Panc1 (cell line): ENCODE data around the gene TREX2. TPM values are rescaled to one million over a fixed set of nuclear protein-coding genes. Genes with fewer than 3 reads are reported as not detected.

ENCODE experiments used
- ATAC-seq: fragments of 200-7000 bp; cut with Tn5 transposase; 2 replicates; pipeline ENCODE4 v1.9.1; 2020; ENCODE audit warnings: mild to moderate bottlenecking, moderate library complexity
- BruUV-seq: library from RNA; stranded (reverse); fragments of 400-500 nt; replicated peaks from 2 replicates; lab custom pipeline; 2021; lab: Mats Ljungman, UMichigan
- CTCF ChIA-PET: fragments of 300-600 bp; sonication (Branson Sonifier 250); formaldehyde crosslinking; loops from one replicate; lab custom pipeline; 2022; ENCODE audit warnings: antibody characterized with exemption; lab: Charles Lee
- POLR2A ChIA-PET: fragments of 300-600 bp; sonication (Branson Sonifier 250); formaldehyde crosslinking; loops from one replicate; lab custom pipeline; 2022; ENCODE audit warnings: antibody characterized with exemption; lab: Charles Lee
- DNase-seq: peaks from one replicate; pipeline ENCODE4 v3.0.0-alpha.2; 2010; ENCODE audit warnings: low read depth, low spot score
- H3K27ac ChIP-seq: 2 replicates; pipeline ENCODE4 v1.5.1; 2011; ENCODE audit warnings: mild to moderate bottlenecking, low read length, inconsistent platforms
- H3K27me3 ChIP-seq: fragments of 200-500 bp; sonication (Bioruptor generic); 2 replicates; pipeline ENCODE4 v1.6.0; 2014; ENCODE audit warnings: low read length, inconsistent platforms; ENCODE audit not compliant: control insufficient read depth, insufficient read depth
- H3K36me3 ChIP-seq: fragments of 200-500 bp; sonication (Bioruptor generic); 2 replicates; pipeline ENCODE4 v1.5.1; 2014; ENCODE audit warnings: inconsistent platforms, mild to moderate bottlenecking, low read length, moderate library complexity; ENCODE audit not compliant: control insufficient read depth, insufficient read depth
- H3K4me1 ChIP-seq: 2 replicates; pipeline ENCODE4 v1.5.1; 2011; ENCODE audit warnings: inconsistent platforms, mild to moderate bottlenecking, low read length, moderate library complexity; ENCODE audit not compliant: control insufficient read depth, insufficient read depth
- H3K4me3 ChIP-seq, 2 experiments: 2 replicates each; pipeline ENCODE4 v1.5.1; 2011 to 2012; ENCODE audit warnings: low read depth in 2 of 2, low read length in 2 of 2, mild to moderate bottlenecking in 2 of 2, inconsistent platforms in 1 of 2, moderate library complexity in 1 of 2
- H3K9me3 ChIP-seq: fragments of 200-500 bp; sonication (Bioruptor generic); 2 replicates; pipeline ENCODE4 v1.5.1; 2014; ENCODE audit warnings: low read depth, mild to moderate bottlenecking, inconsistent platforms, low read length, moderate library complexity; ENCODE audit not compliant: control insufficient read depth, insufficient read depth
- POLR2AphosphoS5 ChIP-seq: IDR thresholded peaks from 2 replicates; pipeline ENCODE4 v1.6.1; 2012; ENCODE audit warnings: mild to moderate bottlenecking, low read depth, low read length, moderate library complexity
- SIN3A ChIP-seq: IDR thresholded peaks from 2 replicates; pipeline ENCODE4 v1.6.1; 2012; ENCODE audit warnings: low read depth, mild to moderate bottlenecking, low read length, moderate library complexity, borderline replicate concordance; ENCODE audit not compliant: insufficient read depth
- TCF7L2 ChIP-seq: IDR thresholded peaks from 2 replicates; pipeline ENCODE4 v1.6.1; 2011; ENCODE audit warnings: mild to moderate bottlenecking, low read depth, low read length, inconsistent platforms
- in situ Hi-C: cut with HindIII; loops from 2 replicates; pipeline ENCODE4 v1.10.0; 2016; ENCODE audit warnings: low sequenced_read_pairs, low pct_unique_long_range_greater_than_20kb
- intact Hi-C: fragments of 100-400 bp; cut with micrococcal nuclease; formaldehyde crosslinking; loops from one replicate; pipeline ENCODE4 v1.10.0; 2022; ENCODE audit not compliant: unreplicated experiment
- total RNA-seq: library from RNA; stranded (reverse); gene quantifications from one replicate; pipeline ENCODE4 v1.2.1, GENCODE V29; 2021; ENCODE audit not compliant: unreplicated experiment
- TF ChIP-seq, protein P1 (sequence below), 2 experiments: IDR thresholded peaks; 2 replicates each; pipeline ENCODE4 v1.6.1; 2011 to 2012; ENCODE audit warnings: low read depth in 2 of 2, control low read depth in 1 of 2, low read length in 1 of 2, mild to moderate bottlenecking in 1 of 2, moderate library complexity in 1 of 2; ENCODE audit not compliant: insufficient read depth in 1 of 2
- TF ChIP-seq, protein P2 (sequence below): fragments of 450-650 bp; IDR thresholded peaks from 2 replicates; pipeline ENCODE4 v1.5.1; 2017; ENCODE audit warnings: mild to moderate bottlenecking

Gene TREX2
- total RNA-seq, 1 experiment from 2014 or later: 2.4 TPM

DNA sequence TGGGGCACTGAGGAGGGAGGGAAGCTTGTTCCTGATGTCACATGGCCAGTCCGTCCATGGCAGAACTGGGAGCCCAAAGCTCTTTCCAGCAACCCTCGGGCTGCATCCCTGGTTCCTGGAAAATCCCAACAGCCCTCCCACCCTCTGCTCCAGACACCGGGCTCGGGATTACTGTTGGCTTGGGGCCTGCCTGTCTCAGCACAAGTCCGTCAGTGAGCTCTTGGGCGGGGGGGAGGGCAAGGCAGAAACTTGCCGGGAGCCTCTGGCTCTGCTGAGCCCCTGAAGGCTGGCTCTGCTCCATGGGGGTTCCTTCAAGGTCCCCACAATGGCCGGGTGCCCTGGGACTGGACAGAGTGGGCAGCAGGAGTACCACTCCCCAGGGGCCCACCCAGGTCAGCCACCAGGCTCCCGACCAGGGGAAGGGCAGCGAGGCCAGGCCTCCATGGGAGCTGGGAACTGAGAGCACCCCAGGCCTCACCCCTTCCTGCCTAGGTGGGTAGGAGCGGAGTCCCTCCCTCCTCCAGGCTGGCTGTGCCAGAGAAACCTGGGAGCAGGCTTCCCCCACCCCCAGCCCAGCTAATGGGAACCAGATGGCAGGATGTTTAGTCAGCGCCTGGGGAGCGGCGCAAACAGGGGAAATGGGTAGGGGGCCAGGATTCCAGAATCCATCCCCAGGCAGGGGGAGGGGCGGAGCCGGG, 31.0 kb upstream of the TREX2 start:
- no peak overlapping the region for H3K27ac ChIP-seq
- in situ Hi-C loops (no loop called here), intact Hi-C loops (no loop called here)
- no peaks in the 10 kb centered on the region for H3K9me3 ChIP-seq
- H3K4me3 ChIP-seq: no peak overlapping the region
- no peaks in the 10 kb centered on the region for H3K27me3 ChIP-seq
- DNase-seq: no peak
- no TSS peak for BruUV-seq
- no peaks in the 10 kb centered on the region for H3K4me1 ChIP-seq
- TF ChIP-seq POLR2AphosphoS5 (no peak), SIN3A (no peak), TCF7L2 (no peak)
- TF ChIP-seq, protein P1, sequence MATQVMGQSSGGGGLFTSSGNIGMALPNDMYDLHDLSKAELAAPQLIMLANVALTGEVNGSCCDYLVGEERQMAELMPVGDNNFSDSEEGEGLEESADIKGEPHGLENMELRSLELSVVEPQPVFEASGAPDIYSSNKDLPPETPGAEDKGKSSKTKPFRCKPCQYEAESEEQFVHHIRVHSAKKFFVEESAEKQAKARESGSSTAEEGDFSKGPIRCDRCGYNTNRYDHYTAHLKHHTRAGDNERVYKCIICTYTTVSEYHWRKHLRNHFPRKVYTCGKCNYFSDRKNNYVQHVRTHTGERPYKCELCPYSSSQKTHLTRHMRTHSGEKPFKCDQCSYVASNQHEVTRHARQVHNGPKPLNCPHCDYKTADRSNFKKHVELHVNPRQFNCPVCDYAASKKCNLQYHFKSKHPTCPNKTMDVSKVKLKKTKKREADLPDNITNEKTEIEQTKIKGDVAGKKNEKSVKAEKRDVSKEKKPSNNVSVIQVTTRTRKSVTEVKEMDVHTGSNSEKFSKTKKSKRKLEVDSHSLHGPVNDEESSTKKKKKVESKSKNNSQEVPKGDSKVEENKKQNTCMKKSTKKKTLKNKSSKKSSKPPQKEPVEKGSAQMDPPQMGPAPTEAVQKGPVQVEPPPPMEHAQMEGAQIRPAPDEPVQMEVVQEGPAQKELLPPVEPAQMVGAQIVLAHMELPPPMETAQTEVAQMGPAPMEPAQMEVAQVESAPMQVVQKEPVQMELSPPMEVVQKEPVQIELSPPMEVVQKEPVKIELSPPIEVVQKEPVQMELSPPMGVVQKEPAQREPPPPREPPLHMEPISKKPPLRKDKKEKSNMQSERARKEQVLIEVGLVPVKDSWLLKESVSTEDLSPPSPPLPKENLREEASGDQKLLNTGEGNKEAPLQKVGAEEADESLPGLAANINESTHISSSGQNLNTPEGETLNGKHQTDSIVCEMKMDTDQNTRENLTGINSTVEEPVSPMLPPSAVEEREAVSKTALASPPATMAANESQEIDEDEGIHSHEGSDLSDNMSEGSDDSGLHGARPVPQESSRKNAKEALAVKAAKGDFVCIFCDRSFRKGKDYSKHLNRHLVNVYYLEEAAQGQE (IDR thresholded peaks at IDR 0.05; ENCODE audit: insufficient read depth in 1 of 2, low read depth in 2 of 2, low read length in 1 of 2): no peak
- TF ChIP-seq, protein P2, sequence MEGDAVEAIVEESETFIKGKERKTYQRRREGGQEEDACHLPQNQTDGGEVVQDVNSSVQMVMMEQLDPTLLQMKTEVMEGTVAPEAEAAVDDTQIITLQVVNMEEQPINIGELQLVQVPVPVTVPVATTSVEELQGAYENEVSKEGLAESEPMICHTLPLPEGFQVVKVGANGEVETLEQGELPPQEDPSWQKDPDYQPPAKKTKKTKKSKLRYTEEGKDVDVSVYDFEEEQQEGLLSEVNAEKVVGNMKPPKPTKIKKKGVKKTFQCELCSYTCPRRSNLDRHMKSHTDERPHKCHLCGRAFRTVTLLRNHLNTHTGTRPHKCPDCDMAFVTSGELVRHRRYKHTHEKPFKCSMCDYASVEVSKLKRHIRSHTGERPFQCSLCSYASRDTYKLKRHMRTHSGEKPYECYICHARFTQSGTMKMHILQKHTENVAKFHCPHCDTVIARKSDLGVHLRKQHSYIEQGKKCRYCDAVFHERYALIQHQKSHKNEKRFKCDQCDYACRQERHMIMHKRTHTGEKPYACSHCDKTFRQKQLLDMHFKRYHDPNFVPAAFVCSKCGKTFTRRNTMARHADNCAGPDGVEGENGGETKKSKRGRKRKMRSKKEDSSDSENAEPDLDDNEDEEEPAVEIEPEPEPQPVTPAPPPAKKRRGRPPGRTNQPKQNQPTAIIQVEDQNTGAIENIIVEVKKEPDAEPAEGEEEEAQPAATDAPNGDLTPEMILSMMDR: no peak
- H3K36me3 ChIP-seq: no peaks in the 10 kb centered on the region
- POLR2A ChIA-PET: no interaction called here
- CTCF ChIA-PET: interaction anchor here (1.1 kb wide), 1 partner anchor 16 kb away, joined by 3 read pairs; no protein-coding TSS in a partner anchor
- ATAC-seq: no peak

DNA sequence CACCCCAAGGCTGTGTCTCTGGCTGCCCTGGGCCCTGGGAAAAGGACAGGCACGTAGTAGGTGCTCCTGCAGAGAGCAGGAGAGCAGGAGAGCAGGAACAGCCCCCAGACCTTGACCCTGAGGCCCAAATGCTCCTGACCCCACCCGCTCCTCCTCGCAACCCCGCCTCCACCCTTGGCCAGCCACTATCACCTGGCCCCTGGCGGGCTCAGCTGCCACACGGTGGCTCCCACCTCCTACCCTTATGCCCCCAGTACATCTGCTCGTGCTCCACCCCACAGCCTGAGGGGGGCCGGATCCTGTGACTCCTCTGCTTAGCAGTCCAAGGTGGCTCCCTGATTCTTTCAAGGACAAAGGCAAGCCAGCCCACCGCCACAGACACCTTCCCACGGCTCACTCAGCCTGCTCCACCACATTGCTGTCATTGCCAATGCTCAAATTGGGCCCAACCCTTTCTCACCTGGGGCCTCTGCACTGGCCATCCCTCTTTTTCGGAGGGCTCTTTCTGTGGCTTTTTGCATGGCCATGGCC, 30.0 kb upstream of the TREX2 start:
- POLR2A ChIA-PET: no interaction called here

More for the DNA sequence above, 30.0 kb upstream of the TREX2 start:
- CTCF ChIA-PET: interaction anchor here (0.5 to 1.1 kb wide), 2 partner anchors 15 to 566 kb away, joined by 3 to 9 read pairs; no protein-coding TSS in a partner anchor
- Histone ChIP-seq H3K4me1 (no peaks in the 10 kb centered on the region), H3K9me3 (no peaks in the 10 kb centered on the region), H3K27me3 (no peaks in the 10 kb centered on the region), H3K27ac (no peak overlapping the region), H3K4me3 (no peak overlapping the region), H3K36me3 (no peaks in the 10 kb centered on the region)
- TF ChIP-seq POLR2AphosphoS5: no peak
- TF ChIP-seq, protein P2: no peak
- TF ChIP-seq, protein P1 (IDR thresholded peaks at IDR 0.05; ENCODE audit: insufficient read depth in 1 of 2, low read depth in 2 of 2, low read length in 1 of 2): no peak
- TF ChIP-seq SIN3A: no peak
- TF ChIP-seq TCF7L2: no peak
- intact Hi-C loops (no loop called here), in situ Hi-C loops (no loop called here)
- ATAC-seq (no peak), DNase-seq (no peak)
- no TSS peak for BruUV-seq
